PC-3 (cell line): Measurements from ENCODE around the gene PSMG3. TPM values are rescaled to one million over a fixed set of nuclear protein-coding genes. Genes with fewer than 3 reads are reported as not detected.

Source experiments
- ATAC-seq: fragments of 200-7000 bp; cut with Tn5 transposase; 2 replicates; pipeline ENCODE4 v1.9.1; 2020; ENCODE audit warnings: mild to moderate bottlenecking, moderate library complexity
- BruUV-seq: library from RNA; stranded (reverse); fragments of 400-500 nt; replicated peaks from 2 replicates; lab custom pipeline; 2021; lab: Mats Ljungman, UMichigan
- CTCF ChIA-PET: fragments of 300-600 bp; sonication (Branson Sonifier 250); formaldehyde crosslinking; loops from one replicate; lab custom pipeline; 2022; ENCODE audit warnings: antibody characterized with exemption; lab: Charles Lee
- POLR2A ChIA-PET: fragments of 300-600 bp; sonication (Branson Sonifier 250); formaldehyde crosslinking; loops from one replicate; lab custom pipeline; 2022; ENCODE audit warnings: antibody characterized with exemption; ENCODE audit not compliant: unreplicated experiment; lab: Charles Lee
- DNase-seq: peaks from one replicate; pipeline ENCODE4 v3.0.0-alpha.2; 2015
- H2AFZ ChIP-seq: fragments of 300-600 bp; sonication (generic); 2 replicates; pipeline ENCODE4 v1.6.0; 2016; ENCODE audit warnings: antibody characterized with exemption, low read length
- H3F3A ChIP-seq: fragments of 300-600 bp; sonication (generic); one replicate; pipeline ENCODE4 v1.6.0; 2017; ENCODE audit warnings: antibody characterized with exemption, low read length, control low read depth, mild to moderate bottlenecking; ENCODE audit not compliant: unreplicated experiment
- H3K27ac ChIP-seq: fragments of 300-600 bp; sonication (generic); 2 replicates; pipeline ENCODE4 v1.5.1; 2016; ENCODE audit warnings: mild to moderate bottlenecking, low read length
- H3K27me3 ChIP-seq: fragments of 300-600 bp; sonication (generic); 2 replicates; pipeline ENCODE4 v1.6.1; 2016; ENCODE audit warnings: low read length, mixed read lengths
- H3K36me3 ChIP-seq: fragments of 300-600 bp; sonication (generic); 2 replicates; pipeline ENCODE4 v1.6.1; 2016; ENCODE audit warnings: low read depth, mixed run types, low read length, mixed read lengths
- H3K4me1 ChIP-seq: fragments of 300-600 bp; sonication (generic); 2 replicates; pipeline ENCODE4 v1.5.1; 2016; ENCODE audit warnings: low read length; ENCODE audit not compliant: insufficient read depth
- H3K4me2 ChIP-seq: fragments of 300-600 bp; sonication (generic); 2 replicates; pipeline ENCODE4 v1.6.0; 2016; ENCODE audit warnings: low read length
- H3K4me3 ChIP-seq: fragments of 300-600 bp; sonication (generic); 2 replicates; pipeline ENCODE4 v1.5.1; 2016; ENCODE audit warnings: mild to moderate bottlenecking, low read length, mixed read lengths
- H3K79me2 ChIP-seq: fragments of 300-600 bp; sonication (generic); 2 replicates; pipeline ENCODE4 v1.6.1; 2017; ENCODE audit warnings: low read length, mixed read lengths
- H3K9ac ChIP-seq: fragments of 300-600 bp; sonication (generic); 2 replicates; pipeline ENCODE4 v1.6.0; 2016; ENCODE audit warnings: mild to moderate bottlenecking, low read length
- H3K9me2 ChIP-seq: fragments of 300-600 bp; sonication (generic); replicated peaks from 2 replicates; pipeline ENCODE4 v1.6.1; 2016; ENCODE audit warnings: mixed run types, low read length, mixed read lengths
- H3K9me3 ChIP-seq: fragments of 300-600 bp; sonication (generic); 2 replicates; pipeline ENCODE4 v1.6.1; 2016; ENCODE audit warnings: low read length, mixed read lengths
- H4K20me1 ChIP-seq: fragments of 300-600 bp; sonication (generic); 2 replicates; pipeline ENCODE4 v1.6.1; 2016; ENCODE audit warnings: low read length, mixed read lengths
- EZH2 ChIP-seq: fragments of 300-600 bp; sonication (generic); IDR thresholded peaks from one replicate; pipeline ENCODE4 v1.6.1; 2017; ENCODE audit warnings: antibody characterized with exemption, mild to moderate bottlenecking, low read length; ENCODE audit not compliant: unreplicated experiment
- EZH2phosphoT487 ChIP-seq: fragments of 300-600 bp; sonication (generic); IDR thresholded peaks from 2 replicates; pipeline ENCODE4 v1.6.1; 2018; ENCODE audit warnings: mild to moderate bottlenecking, antibody characterized with exemption, low read length, borderline replicate concordance
- intact Hi-C: fragments of 100-400 bp; cut with micrococcal nuclease; formaldehyde crosslinking; loops from 2 replicates; pipeline ENCODE4 v1.9.0; 2023
- total RNA-seq: library from RNA; depleted of rRNA; stranded (reverse); fragments of >200 nt; gene quantifications from 2 replicates; pipeline ENCODE4 v1.2.3, GENCODE V29; 2014
- TF ChIP-seq, protein P1 (sequence below): fragments of 300-600 bp; sonication (generic); conservative IDR thresholded peaks from 2 replicates; pipeline ENCODE4 v1.5.1; 2017; ENCODE audit warnings: antibody characterized with exemption, low read depth, mild to moderate bottlenecking, low read length

Gene PSMG3
- total RNA-seq, 1 experiment from 2014 or later = 133 TPM

DNA sequence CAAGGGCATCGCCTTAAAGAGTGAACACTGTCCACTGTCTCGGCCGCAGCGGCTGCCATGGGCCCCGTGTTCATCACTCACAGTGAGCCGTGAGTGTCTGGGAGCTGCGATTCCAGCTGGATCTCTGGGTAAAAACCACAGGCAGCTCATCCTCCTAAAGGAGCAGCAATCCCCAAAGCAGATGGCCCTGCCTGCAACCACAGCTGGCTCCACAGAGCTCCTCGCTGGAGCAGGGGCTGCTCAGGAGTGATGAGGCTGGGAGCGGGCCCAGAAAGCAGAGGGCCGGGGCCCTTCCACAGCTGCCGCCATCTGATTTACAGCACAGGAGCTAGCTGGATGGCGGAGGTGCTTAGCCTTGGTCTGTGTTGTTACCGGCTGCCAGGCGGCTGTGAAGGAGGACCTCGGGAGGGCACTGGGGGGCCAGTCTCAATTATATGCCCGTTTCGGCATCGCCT is 7.2 kb downstream of the PSMG3 start:
- no peaks in the 10 kb centered on the region for H4K20me1 ChIP-seq
- no peaks in the 10 kb centered on the region for H3K27me3 ChIP-seq
- H3K79me2 ChIP-seq = peaks cover 13% of the 10 kb centered on the region
- DNase-seq = no peak
- no peak for TF ChIP-seq EZH2phosphoT487
- no peak for TF ChIP-seq EZH2
- TF ChIP-seq, protein P1, sequence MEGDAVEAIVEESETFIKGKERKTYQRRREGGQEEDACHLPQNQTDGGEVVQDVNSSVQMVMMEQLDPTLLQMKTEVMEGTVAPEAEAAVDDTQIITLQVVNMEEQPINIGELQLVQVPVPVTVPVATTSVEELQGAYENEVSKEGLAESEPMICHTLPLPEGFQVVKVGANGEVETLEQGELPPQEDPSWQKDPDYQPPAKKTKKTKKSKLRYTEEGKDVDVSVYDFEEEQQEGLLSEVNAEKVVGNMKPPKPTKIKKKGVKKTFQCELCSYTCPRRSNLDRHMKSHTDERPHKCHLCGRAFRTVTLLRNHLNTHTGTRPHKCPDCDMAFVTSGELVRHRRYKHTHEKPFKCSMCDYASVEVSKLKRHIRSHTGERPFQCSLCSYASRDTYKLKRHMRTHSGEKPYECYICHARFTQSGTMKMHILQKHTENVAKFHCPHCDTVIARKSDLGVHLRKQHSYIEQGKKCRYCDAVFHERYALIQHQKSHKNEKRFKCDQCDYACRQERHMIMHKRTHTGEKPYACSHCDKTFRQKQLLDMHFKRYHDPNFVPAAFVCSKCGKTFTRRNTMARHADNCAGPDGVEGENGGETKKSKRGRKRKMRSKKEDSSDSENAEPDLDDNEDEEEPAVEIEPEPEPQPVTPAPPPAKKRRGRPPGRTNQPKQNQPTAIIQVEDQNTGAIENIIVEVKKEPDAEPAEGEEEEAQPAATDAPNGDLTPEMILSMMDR = no peak
- H3K4me1 ChIP-seq = peaks cover 42% of the 10 kb centered on the region
- H3K27ac ChIP-seq = no peak overlapping the region
- H3K9me3 ChIP-seq = no peaks in the 10 kb centered on the region
- CTCF ChIA-PET = no interaction called here
- H3K36me3 ChIP-seq = peaks cover 5% of the 10 kb centered on the region; the same call in 1 of the 2 replicates
- intact Hi-C loops = no loop called here
- H3K4me3 ChIP-seq = no peak overlapping the region
- no peak overlapping the region for H2AFZ ChIP-seq
- H3K4me2 ChIP-seq = no peak overlapping the region
- POLR2A ChIA-PET = no interaction called here
- peaks cover 2% of the 10 kb centered on the region for H3F3A ChIP-seq
- no peaks in the 10 kb centered on the region for H3K9me2 ChIP-seq
- BruUV-seq = no TSS peak
- no peak for ATAC-seq
- H3K9ac ChIP-seq = no peak overlapping the region

DNA sequence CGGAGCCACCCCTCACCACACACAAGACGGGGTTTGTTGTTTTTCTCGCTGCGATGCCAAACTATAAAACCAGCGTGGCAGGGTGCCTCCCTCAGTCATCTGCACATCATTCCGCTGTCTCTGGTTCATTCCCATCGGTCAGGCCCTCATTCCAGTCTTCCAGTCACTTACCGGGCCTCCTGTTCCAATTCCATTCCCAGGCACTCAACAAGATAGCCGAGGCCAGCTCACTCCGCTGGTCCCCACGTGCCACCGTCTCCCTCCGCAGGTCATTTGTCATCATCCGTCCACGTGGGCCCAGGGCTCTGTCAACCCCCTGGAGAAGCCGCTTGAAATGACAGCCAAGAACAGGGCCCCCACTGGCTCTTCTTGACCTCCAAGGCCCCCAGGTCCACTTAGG is 7.7 kb downstream of the PSMG3 start:
- POLR2A ChIA-PET = no interaction called here
- H4K20me1 ChIP-seq = no peaks in the 10 kb centered on the region
- no peak overlapping the region for H2AFZ ChIP-seq

More for the DNA sequence above, 7.7 kb downstream of the PSMG3 start:
- H3K79me2 ChIP-seq = peaks cover 12% of the 10 kb centered on the region
- peaks cover 5% of the 10 kb centered on the region; the same call in 1 of the 2 replicates for H3K36me3 ChIP-seq
- CTCF ChIA-PET = no interaction called here
- no peak for DNase-seq
- ATAC-seq = no peak
- no TSS peak for BruUV-seq
- TF ChIP-seq, protein P1 = no peak
- no peak for TF ChIP-seq EZH2
- no peak for TF ChIP-seq EZH2phosphoT487
- H3F3A ChIP-seq = no peaks in the 10 kb centered on the region
- H3K4me2 ChIP-seq = no peak overlapping the region
- H3K27me3 ChIP-seq = no peaks in the 10 kb centered on the region
- no peaks in the 10 kb centered on the region for H3K9me3 ChIP-seq
- H3K27ac ChIP-seq = no peak overlapping the region
- no peaks in the 10 kb centered on the region for H3K9me2 ChIP-seq
- H3K9ac ChIP-seq = no peak overlapping the region
- intact Hi-C loops = no loop called here
- no peak overlapping the region for H3K4me3 ChIP-seq
- H3K4me1 ChIP-seq = peaks cover 38% of the 10 kb centered on the region
